Measurements from ENCODE around the gene WLS.

WLS gene

GRCh38 chr1:68085752-68086151 lies 146.6 kb downstream of the WLS start:
- DNase-seq (ENCODE audit: low spot score) = no peak

GRCh38 chr1:68083686-68084085 lies 148.6 kb downstream of the WLS start:
- DNase-seq (ENCODE audit: low spot score) = no peak

GRCh38 chr1:68081775-68082283 lies 150.5 kb downstream of the WLS start:
- no peak for DNase-seq (ENCODE audit: low spot score)

- DNase-seq (ENCODE audit: low spot score) = no peak
Observed at GRCh38 chr1:68078647-68079046, 153.7 kb downstream of the WLS start.

All from putamen (tissue), 1 donor.